ENCODE data around the gene PCDHGB3.

DNA sequence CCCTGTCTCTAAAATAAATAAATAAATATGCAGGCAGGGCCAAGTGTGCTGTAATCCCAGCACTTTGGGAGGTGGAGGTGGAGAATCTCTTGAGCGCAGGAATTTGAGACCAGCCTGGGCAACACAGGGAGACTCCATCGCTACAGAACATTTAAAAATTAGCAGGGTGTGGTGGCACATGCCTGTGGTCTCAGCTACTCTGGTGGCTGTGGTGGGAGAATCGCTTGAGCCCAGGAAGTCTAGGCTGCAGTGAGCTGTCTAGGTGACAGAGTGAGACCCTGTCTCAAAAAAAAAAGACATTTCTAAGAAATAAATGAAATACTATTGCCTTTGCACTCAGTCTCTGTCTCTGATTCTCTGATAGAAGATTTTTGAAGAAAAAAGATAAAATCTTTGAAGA lies 41.5 kb downstream of the PCDHGB3 start:
- no peak for TF ChIP-seq POLR2AphosphoS5 (IDR thresholded peaks at IDR 0.05; ENCODE audit: low read depth, low read length)
- TF ChIP-seq, protein P1, sequence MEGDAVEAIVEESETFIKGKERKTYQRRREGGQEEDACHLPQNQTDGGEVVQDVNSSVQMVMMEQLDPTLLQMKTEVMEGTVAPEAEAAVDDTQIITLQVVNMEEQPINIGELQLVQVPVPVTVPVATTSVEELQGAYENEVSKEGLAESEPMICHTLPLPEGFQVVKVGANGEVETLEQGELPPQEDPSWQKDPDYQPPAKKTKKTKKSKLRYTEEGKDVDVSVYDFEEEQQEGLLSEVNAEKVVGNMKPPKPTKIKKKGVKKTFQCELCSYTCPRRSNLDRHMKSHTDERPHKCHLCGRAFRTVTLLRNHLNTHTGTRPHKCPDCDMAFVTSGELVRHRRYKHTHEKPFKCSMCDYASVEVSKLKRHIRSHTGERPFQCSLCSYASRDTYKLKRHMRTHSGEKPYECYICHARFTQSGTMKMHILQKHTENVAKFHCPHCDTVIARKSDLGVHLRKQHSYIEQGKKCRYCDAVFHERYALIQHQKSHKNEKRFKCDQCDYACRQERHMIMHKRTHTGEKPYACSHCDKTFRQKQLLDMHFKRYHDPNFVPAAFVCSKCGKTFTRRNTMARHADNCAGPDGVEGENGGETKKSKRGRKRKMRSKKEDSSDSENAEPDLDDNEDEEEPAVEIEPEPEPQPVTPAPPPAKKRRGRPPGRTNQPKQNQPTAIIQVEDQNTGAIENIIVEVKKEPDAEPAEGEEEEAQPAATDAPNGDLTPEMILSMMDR (IDR thresholded peaks at IDR 0.05) = no peak
